Measurements from ENCODE around the gene CYP11A1. TPM values are rescaled to one million over a fixed set of nuclear protein-coding genes. Genes with fewer than 3 reads are reported as not detected.

The CYP11A1 gene
- total and polyA plus RNA-seq, 10 of the 15 experiments (the other 5 are each of a cell fraction or from before 2014, with no cell fraction given), result 0.11 to 1.2 (median 0.23) TPM; not detected in 5

GRCh38 chr15:74396445-74397238 lies 29.2 kb upstream of the CYP11A1 start (continued):
- TF ChIP-seq BCLAF1 (IDR thresholded peaks at IDR 0.05), result 0 out of 2 replicates have a peak, but pooled peaks have one; percentile 26
- TF ChIP-seq RAD21 (IDR thresholded peaks at IDR 0.05; ENCODE audit: insufficient read depth, low read depth, low read length), result peak; percentile 27; the same call in 1 of the 2 replicates
- peak in 1 of 2 experiments; percentile 68; a peak in 1 of 4 replicates for TF ChIP-seq CEBPB (IDR thresholded peaks at IDR 0.05; ENCODE audit: borderline replicate concordance in 1 of 2, low read depth in 2 of 2, low read length in 2 of 2)
- no peak for TF ChIP-seq NFYB (IDR thresholded peaks at IDR 0.05; ENCODE audit: insufficient read depth, low read depth, low read length)
- TF ChIP-seq SPI1 (IDR thresholded peaks at IDR 0.05; ENCODE audit: borderline replicate concordance, insufficient read depth, low read depth, low read length), result peak; percentile 96
- no peak for TF ChIP-seq ZBTB40 (IDR thresholded peaks at IDR 0.05; ENCODE audit: borderline replicate concordance)
- TF ChIP-seq JUND (IDR thresholded peaks at IDR 0.05; ENCODE audit: low read depth, low read length), result peak; percentile 45; the same call in 1 of the 2 replicates
- peak; percentile 25; the same call in 1 of the 2 replicates for TF ChIP-seq YY1 (IDR thresholded peaks at IDR 0.05; ENCODE audit: low read depth, low read length)
- no peak for TF ChIP-seq HDAC2 (IDR thresholded peaks at IDR 0.05)
- TF ChIP-seq CBX3 (IDR thresholded peaks at IDR 0.05; ENCODE audit: borderline replicate concordance, low read depth), result no peak
- TF ChIP-seq MYC (IDR thresholded peaks at IDR 0.05; ENCODE audit: insufficient read depth, insufficient read length, insufficient replicate concordance, low read length, severe bottlenecking), result no peak
- TF ChIP-seq ATF7 (IDR thresholded peaks at IDR 0.05; ENCODE audit: low read depth), result peak; percentile 96
- TF ChIP-seq TAF1 (IDR thresholded peaks at IDR 0.05; ENCODE audit: borderline replicate concordance, low read depth, low read length), result 0 out of 2 replicates have a peak, but pooled peaks have one; percentile 39
- TF ChIP-seq STAT1 (conservative IDR thresholded peaks at IDR 0.05), result no peak
- TF ChIP-seq EGR1 (IDR thresholded peaks at IDR 0.05; ENCODE audit: borderline replicate concordance in 1 of 2, low read depth in 2 of 2, low read length in 2 of 2), result peak in 1 of 2 experiments; percentile 72; a peak in 2 of 3 replicates
- TF ChIP-seq CHD2 (IDR thresholded peaks at IDR 0.05; ENCODE audit: borderline replicate concordance, low read depth, low read length), result peak; percentile 86
- TF ChIP-seq ZBTB4 (CRISPR knock-in tag; IDR thresholded peaks at IDR 0.05), result no peak
- TF ChIP-seq BACH1 (IDR thresholded peaks at IDR 0.05; ENCODE audit: borderline replicate concordance), result peak; percentile 99
